GM12878 (cell line): ENCODE results near the gene MEIG1.

Source experiments
- BHLHE40 ChIP-seq, 2 experiments: fragments of 450-650 bp in 1 of 2; IDR thresholded peaks; 2 replicates each; pipeline ENCODE4 v1.6.1; 2011 to 2017; ENCODE audit warnings: low read depth in 2 of 2, borderline replicate concordance in 1 of 2, improper control_type of control experiment in 1 of 2, low read length in 1 of 2, mild to moderate bottlenecking in 1 of 2
- CHD4 ChIP-seq: fragments of 200-600 bp; sonication (generic); IDR thresholded peaks from 2 replicates; pipeline ENCODE4 v1.6.1; 2016; ENCODE audit warnings: mild to moderate bottlenecking
- JUND ChIP-seq: IDR thresholded peaks from 2 replicates; pipeline ENCODE4 v1.6.1; 2012; ENCODE audit warnings: low read depth, mild to moderate bottlenecking, low read length, improper control_type of control experiment, moderate library complexity
- MYC ChIP-seq: IDR thresholded peaks from 2 replicates; pipeline ENCODE4 v1.6.1; 2011; ENCODE audit warnings: mild to moderate bottlenecking, low read length, moderate library complexity, inconsistent platforms; ENCODE audit not compliant: insufficient read depth, insufficient replicate concordance, insufficient read length, severe bottlenecking
- NR2F1 ChIP-seq: fragments of 450-650 bp; conservative IDR thresholded peaks from 2 replicates; pipeline ENCODE4 v1.6.1; 2017; ENCODE audit warnings: mild to moderate bottlenecking
- POLR2AphosphoS5 ChIP-seq: IDR thresholded peaks from 2 replicates; pipeline ENCODE4 v1.6.1; 2011; ENCODE audit warnings: mild to moderate bottlenecking, low read length, inconsistent platforms
- POU2F2 ChIP-seq: IDR thresholded peaks from 3 replicates; pipeline ENCODE4 v1.6.1; 2011; ENCODE audit warnings: low read depth, mild to moderate bottlenecking, low read length, borderline replicate concordance
- RAD21 ChIP-seq: IDR thresholded peaks from 2 replicates; pipeline ENCODE4 v1.6.1; 2011; ENCODE audit warnings: mild to moderate bottlenecking, low read depth, low read length, moderate library complexity; ENCODE audit not compliant: insufficient read depth
- SIN3A ChIP-seq: IDR thresholded peaks from 2 replicates; pipeline ENCODE4 v1.6.1; 2012; ENCODE audit warnings: low read depth, low read length, improper control_type of control experiment
- TARDBP ChIP-seq: IDR thresholded peaks from 2 replicates; pipeline ENCODE4 v1.6.1; 2016; ENCODE audit warnings: borderline replicate concordance
- TF ChIP-seq, protein P1 (sequence below), 3 experiments: IDR thresholded peaks in 2 of 3; conservative IDR thresholded peaks in 1 of 3; 2 replicates each; pipeline ENCODE4 v1.5.1; 2011; ENCODE audit warnings: low read depth in 3 of 3, low read length in 3 of 3, mild to moderate bottlenecking in 3 of 3, control low read depth in 2 of 3, moderate library complexity in 2 of 3, inconsistent platforms in 1 of 3, mixed read lengths in 1 of 3; ENCODE audit not compliant: control insufficient read depth in 2 of 3, insufficient read depth in 1 of 3; ENCODE audit errors: extremely low read depth in 1 of 3
- TF ChIP-seq, protein P2 (sequence below): IDR thresholded peaks from 2 replicates; pipeline ENCODE4 v1.6.1; 2012; ENCODE audit warnings: improper control_type of control experiment, low read depth, low read length; ENCODE audit not compliant: insufficient replicate concordance
- TF ChIP-seq, protein P3 (sequence below): IDR thresholded peaks from 2 replicates; pipeline ENCODE4 v1.6.1; 2011; ENCODE audit warnings: borderline replicate concordance, low read depth, mild to moderate bottlenecking, moderate library complexity, low read length; ENCODE audit not compliant: insufficient read depth, poor library complexity, severe bottlenecking

DNA sequence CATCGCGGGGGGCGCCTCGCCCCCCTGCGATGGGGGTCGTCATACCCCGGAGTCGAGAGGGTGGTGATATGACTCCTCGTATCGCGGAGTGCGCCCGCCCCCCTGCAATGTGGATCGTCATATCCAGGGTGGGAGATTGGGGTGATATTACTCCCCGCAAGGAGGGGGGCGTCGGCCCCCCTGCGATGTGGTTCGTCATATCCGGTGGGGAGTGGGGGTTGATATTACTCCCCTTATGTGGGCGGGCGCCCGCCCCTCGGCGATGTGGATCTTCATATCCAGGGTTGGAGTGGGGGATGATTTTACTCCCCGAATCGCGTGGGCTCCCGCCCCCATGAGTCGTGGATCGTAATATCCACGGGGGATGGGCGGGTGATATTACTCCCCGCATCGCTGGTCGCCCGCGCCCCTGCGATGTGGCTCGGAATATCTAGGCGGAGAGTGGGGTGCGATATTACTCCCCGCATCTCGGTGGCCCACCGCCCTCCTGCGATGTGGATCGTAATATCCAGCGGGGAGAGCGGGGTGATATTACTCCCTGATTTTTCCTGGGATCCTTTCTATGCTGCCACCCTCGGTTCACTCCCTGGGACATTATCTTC lies 36.9 kb downstream of the MEIG1 start:
- TF ChIP-seq, protein P1, sequence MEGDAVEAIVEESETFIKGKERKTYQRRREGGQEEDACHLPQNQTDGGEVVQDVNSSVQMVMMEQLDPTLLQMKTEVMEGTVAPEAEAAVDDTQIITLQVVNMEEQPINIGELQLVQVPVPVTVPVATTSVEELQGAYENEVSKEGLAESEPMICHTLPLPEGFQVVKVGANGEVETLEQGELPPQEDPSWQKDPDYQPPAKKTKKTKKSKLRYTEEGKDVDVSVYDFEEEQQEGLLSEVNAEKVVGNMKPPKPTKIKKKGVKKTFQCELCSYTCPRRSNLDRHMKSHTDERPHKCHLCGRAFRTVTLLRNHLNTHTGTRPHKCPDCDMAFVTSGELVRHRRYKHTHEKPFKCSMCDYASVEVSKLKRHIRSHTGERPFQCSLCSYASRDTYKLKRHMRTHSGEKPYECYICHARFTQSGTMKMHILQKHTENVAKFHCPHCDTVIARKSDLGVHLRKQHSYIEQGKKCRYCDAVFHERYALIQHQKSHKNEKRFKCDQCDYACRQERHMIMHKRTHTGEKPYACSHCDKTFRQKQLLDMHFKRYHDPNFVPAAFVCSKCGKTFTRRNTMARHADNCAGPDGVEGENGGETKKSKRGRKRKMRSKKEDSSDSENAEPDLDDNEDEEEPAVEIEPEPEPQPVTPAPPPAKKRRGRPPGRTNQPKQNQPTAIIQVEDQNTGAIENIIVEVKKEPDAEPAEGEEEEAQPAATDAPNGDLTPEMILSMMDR (IDR thresholded peaks at IDR 0.05 in 2 of 3, conservative IDR thresholded peaks at IDR 0.05 in 1 of 3; ENCODE audit: control insufficient read depth in 2 of 3, extremely low read depth in 1 of 3, insufficient read depth in 1 of 3, low read depth in 3 of 3, low read length in 3 of 3), result no peak
- TF ChIP-seq POU2F2 (no peak), RAD21 (no peak), TARDBP (no peak), POLR2AphosphoS5 (no peak), SIN3A (no peak), JUND (no peak), MYC (no peak), NR2F1 (no peak), CHD4 (no peak), BHLHE40 (IDR thresholded peaks at IDR 0.05; ENCODE audit: borderline replicate concordance in 1 of 2, low read depth in 2 of 2, low read length in 1 of 2) (no peak)
- TF ChIP-seq, protein P2, sequence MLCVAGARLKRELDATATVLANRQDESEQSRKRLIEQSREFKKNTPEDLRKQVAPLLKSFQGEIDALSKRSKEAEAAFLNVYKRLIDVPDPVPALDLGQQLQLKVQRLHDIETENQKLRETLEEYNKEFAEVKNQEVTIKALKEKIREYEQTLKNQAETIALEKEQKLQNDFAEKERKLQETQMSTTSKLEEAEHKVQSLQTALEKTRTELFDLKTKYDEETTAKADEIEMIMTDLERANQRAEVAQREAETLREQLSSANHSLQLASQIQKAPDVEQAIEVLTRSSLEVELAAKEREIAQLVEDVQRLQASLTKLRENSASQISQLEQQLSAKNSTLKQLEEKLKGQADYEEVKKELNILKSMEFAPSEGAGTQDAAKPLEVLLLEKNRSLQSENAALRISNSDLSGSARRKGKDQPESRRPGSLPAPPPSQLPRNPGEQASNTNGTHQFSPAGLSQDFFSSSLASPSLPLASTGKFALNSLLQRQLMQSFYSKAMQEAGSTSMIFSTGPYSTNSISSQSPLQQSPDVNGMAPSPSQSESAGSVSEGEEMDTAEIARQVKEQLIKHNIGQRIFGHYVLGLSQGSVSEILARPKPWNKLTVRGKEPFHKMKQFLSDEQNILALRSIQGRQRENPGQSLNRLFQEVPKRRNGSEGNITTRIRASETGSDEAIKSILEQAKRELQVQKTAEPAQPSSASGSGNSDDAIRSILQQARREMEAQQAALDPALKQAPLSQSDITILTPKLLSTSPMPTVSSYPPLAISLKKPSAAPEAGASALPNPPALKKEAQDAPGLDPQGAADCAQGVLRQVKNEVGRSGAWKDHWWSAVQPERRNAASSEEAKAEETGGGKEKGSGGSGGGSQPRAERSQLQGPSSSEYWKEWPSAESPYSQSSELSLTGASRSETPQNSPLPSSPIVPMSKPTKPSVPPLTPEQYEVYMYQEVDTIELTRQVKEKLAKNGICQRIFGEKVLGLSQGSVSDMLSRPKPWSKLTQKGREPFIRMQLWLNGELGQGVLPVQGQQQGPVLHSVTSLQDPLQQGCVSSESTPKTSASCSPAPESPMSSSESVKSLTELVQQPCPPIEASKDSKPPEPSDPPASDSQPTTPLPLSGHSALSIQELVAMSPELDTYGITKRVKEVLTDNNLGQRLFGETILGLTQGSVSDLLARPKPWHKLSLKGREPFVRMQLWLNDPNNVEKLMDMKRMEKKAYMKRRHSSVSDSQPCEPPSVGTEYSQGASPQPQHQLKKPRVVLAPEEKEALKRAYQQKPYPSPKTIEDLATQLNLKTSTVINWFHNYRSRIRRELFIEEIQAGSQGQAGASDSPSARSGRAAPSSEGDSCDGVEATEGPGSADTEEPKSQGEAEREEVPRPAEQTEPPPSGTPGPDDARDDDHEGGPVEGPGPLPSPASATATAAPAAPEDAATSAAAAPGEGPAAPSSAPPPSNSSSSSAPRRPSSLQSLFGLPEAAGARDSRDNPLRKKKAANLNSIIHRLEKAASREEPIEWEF, result no peak
- TF ChIP-seq, protein P3, sequence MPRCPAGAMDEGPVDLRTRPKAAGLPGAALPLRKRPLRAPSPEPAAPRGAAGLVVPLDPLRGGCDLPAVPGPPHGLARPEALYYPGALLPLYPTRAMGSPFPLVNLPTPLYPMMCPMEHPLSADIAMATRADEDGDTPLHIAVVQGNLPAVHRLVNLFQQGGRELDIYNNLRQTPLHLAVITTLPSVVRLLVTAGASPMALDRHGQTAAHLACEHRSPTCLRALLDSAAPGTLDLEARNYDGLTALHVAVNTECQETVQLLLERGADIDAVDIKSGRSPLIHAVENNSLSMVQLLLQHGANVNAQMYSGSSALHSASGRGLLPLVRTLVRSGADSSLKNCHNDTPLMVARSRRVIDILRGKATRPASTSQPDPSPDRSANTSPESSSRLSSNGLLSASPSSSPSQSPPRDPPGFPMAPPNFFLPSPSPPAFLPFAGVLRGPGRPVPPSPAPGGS, result no peak
